KG1 (cell line): ENCODE data around the gene ZNF366.

ENCODE experiments used
- DNase-seq: peaks from one replicate; lab custom pipeline; 2025; lab: John Stamatoyannopoulos, UW

Gene ZNF366

GRCh38 chr5:72465066-72465465, 42.1 kb downstream of the ZNF366 start:
- no peak for DNase-seq

DNA sequence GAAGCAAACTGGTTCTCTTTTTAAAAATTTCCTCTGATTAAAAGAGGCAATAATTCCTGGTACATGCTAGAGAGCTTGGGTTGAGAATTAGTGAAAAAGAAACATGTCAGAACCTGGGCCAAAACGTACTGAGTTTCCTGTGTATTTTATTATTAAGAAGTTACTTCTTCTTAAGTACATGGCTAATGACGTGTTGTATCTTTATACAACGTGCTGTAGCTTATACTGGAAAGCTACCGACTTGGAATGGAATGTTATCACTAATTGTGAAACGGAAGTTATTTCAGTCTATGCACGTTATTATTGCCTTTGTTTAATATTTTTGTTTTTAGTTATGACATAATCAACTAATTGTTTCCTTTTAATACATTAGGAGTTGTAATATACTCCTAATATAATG, 43.1 kb downstream of the ZNF366 start:
- DNase-seq = no peak

DNA sequence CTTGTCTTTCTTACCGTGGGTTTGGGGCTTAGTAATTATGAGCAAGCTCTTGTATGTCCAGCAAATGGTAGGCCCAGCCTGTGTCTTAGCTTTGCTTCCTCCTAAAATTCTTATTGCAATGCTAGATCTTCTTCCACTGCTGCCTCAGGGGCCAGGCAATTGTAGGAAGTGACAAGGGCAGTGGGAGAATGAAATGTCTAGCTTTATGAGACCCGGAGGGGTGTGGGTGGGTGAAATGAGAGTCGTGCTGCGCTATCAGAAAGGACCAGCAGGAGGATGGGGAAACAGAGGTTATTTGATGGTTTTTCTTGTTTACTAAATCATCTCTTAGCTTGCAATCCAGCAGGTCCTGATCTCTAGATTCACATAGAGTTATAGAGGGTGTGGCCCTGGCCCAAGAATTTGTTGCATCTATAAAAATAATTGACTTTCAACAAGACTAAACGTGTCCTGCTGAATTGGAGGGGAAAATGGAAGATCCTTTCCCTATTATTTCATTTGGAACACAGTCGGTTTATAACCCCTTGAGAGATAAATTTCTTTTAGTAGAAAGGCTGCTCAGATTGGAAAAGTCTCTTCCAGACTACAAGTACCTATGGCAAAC, 43.7 kb downstream of the ZNF366 start:
- DNase-seq = no peak

- DNase-seq = no peak
Measured at GRCh38 chr5:72460413-72460812, 46.8 kb downstream of the ZNF366 start.

DNA sequence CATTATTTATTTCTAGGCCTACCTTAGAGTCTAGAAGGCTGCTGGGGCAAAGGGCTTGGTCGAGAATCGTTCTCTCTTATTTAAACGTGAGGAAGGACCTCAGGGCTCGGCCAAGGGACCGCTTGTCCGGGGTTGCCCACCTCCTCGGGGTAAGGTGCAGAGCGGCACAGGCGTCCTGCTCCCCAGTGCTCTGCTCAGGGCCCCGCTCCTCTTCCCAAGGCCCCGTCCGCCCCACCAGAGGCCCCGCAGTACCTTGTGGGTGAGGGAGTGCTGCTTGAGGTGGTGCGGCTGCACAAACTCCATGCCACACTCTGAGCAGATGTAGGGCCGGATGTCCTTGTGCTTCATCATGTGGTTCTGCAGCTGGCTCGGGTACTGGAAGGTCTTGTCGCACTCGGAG, 47.3 kb downstream of the ZNF366 start:
- no peak for DNase-seq

DNA sequence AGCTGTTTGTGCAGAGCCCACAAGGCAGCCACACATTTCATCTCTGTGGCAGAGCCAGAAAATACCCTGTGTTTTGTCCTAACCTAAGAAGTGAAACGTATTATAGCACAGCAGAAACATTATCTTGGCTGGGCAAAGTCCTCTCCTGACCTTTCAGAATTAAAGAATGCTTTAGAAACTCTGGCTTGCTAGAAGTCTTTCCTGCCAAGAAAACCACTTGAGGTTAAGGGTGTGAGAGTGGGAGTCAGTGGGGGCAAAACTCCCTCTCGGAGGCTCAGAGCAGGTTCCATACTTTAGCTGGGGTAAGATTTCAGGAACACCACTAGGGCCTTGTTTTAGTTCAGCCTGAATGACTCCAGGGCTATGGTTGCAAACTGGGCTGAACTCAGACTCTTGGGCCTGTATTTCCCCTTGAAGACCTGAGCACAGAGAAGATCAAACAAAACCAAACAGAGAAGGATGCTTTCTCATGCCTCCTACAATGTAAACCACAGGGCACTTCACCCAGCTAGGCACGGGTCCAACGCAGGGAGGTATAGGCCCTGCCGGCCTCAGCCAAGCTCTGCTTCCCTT, 48.0 kb downstream of the ZNF366 start:
- no peak for DNase-seq

DNA sequence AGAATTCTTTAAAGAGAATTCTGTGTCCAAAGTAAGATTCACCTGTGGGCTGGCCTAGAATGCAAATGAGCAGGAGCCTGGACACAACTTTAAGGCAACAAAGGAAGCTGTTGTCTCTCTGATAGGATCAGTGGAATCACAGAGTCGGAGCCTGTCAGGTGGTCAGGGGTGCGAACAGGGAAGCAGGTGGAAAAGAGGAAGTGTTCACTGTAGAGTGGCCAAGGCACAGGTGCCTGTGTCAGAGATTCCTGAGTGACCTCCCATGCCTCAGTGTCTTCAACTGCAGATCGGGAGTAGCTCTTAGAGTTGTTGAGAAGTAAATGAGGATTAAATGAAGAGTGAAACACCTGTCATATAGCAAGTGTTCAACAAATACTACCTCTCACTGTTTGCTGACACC, 48.8 kb downstream of the ZNF366 start:
- DNase-seq = no peak

- no peak for DNase-seq
Measured at GRCh38 chr5:72457491-72457890, 49.7 kb downstream of the ZNF366 start.

DNA sequence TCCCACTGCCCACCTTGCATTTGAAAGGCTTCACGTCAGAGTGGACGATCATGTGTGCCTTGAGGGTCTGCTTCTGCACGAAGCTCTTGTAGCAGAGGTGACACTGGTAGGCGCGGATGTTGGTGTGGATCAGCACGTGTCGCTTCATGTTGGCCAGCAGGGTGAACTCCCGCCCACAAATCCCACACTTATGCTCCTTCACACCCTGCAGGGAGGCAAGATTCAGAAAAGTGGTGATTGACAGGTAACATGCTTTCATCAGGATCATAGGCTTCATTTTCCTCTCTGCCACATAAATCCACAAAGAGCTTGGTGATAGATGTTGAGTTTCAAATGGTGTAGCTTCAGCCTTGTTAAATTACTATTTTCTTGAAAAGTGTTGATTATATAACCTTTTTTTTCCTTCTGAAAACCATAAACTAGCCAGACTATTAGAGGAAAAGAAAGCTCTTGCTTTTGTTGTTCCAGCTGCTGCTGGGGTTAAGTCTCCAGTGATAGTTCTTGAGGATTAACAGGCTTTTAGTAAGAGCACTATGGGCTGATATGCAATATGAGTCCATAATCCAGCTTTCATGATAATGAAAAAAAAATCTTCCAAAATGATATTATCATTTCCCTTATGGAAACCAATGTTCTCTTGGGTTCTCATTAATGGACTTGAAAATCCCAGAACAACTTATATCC, 50.7 kb downstream of the ZNF366 start:
- DNase-seq = no peak

- no peak for DNase-seq
Measured at GRCh38 chr5:72455476-72455875, 51.7 kb downstream of the ZNF366 start.

DNA sequence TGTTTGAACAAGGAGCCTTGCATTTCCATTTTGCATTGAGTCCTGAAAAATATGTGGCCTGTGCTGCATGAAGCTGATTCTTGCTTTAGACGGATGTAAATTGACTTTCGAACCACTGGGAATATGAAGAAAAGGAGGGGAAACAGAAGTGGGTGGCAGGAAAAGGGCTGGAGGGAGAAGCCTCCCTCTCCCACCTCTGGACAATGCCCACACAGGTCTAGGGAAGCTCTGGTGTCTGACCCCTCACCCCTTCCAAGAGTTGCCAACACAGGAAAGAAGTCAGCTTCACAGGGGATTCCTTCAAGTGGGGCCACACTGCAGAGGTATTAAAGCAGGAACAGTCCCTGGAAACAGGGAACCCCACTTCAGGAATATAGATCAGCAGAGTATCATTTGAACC, 52.2 kb downstream of the ZNF366 start:
- DNase-seq = no peak

- no peak for DNase-seq
Measured at GRCh38 chr5:72453246-72453775, 53.9 kb downstream of the ZNF366 start.

DNA sequence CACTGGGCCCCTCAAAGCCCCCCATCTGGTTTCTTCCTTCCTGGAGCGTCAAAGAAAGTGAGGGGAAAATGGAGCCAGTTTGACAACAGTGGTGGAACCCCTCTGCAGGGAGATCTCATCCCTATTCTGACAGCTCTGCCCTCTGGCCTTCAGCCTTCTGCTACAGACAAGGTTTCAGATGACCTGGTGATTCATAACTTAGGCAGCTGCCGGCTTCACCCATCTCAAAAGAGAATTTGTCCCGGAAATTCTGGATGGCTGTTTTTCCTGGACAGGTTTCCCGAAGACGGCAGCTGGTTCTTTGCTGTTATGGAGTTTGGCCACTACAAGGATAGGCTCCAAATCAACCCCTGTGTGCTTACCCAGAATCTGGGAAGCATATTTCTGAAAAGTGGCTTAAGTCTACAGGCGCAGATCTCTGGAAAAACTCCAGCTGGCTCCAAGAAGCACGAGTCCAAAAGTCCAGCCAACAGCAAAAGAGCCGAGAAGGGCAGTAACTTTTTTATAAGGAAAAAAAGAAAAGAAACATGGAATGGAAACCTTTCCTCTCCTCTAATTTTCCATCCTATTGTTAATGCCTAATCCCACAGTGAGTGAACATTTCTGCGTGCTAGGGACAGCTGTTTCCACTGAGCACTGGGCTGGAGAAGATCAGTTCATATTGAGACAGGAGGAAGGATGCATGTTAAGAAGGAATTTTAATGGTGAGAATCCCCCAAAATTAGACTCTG, 54.5 kb downstream of the ZNF366 start:
- no peak for DNase-seq

GRCh38 chr5:72451741-72452505, 55.3 kb downstream of the ZNF366 start:
- DNase-seq = no peak

DNA sequence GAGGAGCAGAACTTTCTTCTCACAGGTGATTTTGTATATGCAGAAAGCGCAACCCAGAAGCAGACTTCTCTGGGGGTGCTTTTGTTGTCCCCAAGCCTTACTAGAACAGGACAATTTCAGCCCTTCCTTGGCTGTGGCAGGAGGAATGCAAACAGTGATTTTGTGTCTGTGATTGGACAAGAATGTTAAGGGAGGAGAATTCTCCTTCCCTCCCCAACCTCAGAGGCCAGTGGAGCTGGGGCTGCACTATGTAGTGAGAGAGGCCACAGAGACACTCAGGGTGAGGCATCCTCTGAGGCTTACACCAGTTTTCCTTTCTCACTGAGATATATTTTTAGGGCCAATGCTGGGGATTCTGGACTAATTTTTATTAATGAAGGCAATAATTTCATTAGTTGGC, 58.8 kb downstream of the ZNF366 start:
- no peak for DNase-seq

DNA sequence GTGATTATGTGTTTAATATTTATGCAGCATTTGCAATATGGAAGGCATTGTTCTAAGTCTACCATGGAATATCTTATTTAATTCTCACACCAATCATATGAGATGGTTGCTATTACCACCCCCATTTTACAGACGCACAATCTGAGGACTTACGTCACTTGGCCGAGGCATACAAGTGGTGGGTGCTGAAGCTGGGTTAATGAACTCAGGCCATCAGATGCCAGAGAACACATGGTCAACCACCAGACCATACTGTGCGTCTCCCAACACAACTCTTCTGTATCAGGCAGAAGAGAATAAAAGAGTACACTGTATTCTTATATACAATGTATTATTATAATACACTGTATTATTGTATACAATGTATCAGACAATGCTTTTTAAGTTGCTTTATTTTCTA, 59.5 kb downstream of the ZNF366 start:
- DNase-seq = no peak

DNA sequence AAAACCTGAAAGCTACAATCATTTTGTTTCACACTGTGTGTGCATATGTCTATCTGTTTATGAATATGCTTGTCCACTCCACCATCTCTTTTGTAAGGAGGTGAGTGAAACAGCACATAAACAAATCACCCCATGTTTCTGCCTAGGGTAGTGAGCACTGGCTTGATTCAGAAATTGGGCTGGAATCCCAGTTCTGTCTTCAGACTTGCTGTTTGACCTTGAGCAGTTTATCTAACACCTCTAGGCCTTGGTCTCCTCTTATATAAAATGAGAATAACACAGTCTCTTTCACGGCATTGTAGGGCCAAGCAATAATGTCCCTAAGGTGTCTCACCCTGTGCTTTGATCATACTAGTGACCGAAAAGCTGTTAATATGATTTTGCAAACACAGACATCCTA, 61.2 kb downstream of the ZNF366 start:
- DNase-seq = no peak

DNA sequence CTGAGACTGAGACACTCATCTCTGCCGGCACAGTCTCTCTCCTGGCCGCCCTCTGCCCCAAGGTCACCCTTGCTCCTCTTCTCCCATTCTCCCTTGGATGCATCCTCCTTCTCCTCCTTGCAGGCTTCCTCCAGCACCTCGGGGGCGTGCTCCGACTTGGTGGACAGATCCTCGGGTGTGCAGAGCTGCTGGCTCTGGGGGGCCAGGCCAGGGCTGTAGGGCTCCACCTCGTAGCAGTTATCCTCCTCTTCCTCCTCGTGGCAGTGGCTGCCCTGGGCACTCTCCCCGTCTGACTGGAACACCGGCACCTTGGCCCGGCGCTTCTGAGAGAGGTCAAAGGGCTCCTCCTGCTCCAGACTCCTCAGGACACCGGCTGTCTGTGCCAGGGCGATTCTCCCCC, 63.3 kb downstream of the ZNF366 start:
- DNase-seq = no peak

DNA sequence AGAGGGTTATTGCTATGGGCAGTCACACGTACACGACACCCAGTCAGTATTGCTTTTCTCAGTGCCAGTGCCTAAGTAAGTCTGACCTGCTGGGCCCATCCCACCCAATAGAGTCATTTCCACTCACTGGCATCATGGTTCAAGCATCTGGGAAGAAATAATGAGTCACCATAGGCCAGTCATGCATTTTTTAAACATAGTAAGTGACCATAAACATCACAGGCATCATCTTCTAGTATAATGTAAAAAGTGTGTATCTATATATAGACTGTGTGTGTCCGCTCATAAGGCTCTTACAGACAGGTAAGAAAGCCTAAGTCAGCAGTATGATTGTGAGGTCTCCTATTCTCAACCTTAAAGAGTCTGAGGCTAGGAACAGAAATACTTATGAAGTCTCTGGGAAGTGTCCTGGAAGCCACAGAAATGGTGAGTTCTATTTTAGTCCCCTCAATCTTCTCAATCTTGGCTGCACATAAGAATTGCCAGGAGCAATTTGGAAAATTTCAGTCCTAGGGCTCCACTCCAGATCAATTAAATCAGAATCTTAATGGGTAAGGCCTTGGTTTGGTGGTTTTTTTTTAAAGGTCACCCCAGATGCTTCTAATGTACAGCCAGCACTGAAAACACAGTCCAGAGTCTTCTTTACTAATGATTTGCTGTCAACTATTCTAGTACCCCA, 65.2 kb downstream of the ZNF366 start:
- DNase-seq = no peak

GRCh38 chr5:72441094-72441723, 66.0 kb downstream of the ZNF366 start:
- no peak for DNase-seq

- DNase-seq = no peak
Measured at GRCh38 chr5:72440207-72440638, 67.0 kb downstream of the ZNF366 start.
